Mesenchymal stem cell (in vitro differentiated cells and primary cell): Measurements from ENCODE around the gene SIGLEC9.

Source experiments
- DNase-seq: peaks from one replicate; pipeline ENCODE4 v3.0.0-alpha.2; 2013
- H2AFZ ChIP-seq: one replicate; pipeline ENCODE4 v1.6.1; 2013; ENCODE audit warnings: low read depth, mild to moderate bottlenecking, control low read depth, inconsistent platforms, low read length, moderate library complexity
- H2AK5ac ChIP-seq: 2 replicates; pipeline ENCODE4 v1.6.1; 2013; ENCODE audit warnings: low read length, moderate library complexity, mild to moderate bottlenecking, inconsistent platforms; ENCODE audit not compliant: severe bottlenecking
- H2BK120ac ChIP-seq: one replicate; pipeline ENCODE4 v1.6.1; 2013; ENCODE audit warnings: low read depth, mild to moderate bottlenecking, inconsistent platforms, low read length, moderate library complexity
- H2BK12ac ChIP-seq, 2 experiments: one replicate each; pipeline ENCODE4 v1.6.1; 2013; ENCODE audit warnings: inconsistent platforms in 2 of 2, low read length in 2 of 2, mild to moderate bottlenecking in 2 of 2, moderate library complexity in 2 of 2, control low read depth in 1 of 2
- H2BK15ac ChIP-seq: one replicate; pipeline ENCODE4 v1.6.1; 2013; ENCODE audit warnings: mild to moderate bottlenecking, low read depth, inconsistent platforms; ENCODE audit not compliant: poor library complexity, severe bottlenecking
- H2BK5ac ChIP-seq: 2 replicates; pipeline ENCODE4 v1.6.1; 2013; ENCODE audit warnings: low read depth, mild to moderate bottlenecking, low read length, control low read depth, inconsistent platforms; ENCODE audit not compliant: poor library complexity, severe bottlenecking
- H3K14ac ChIP-seq, 2 experiments: one replicate each; pipeline ENCODE4 v1.6.1; 2013; ENCODE audit warnings: inconsistent platforms in 2 of 2, low read length in 2 of 2, control low read depth in 1 of 2, mild to moderate bottlenecking in 1 of 2, moderate library complexity in 1 of 2
- H3K18ac ChIP-seq, 2 experiments: one replicate each; pipeline ENCODE4 v1.6.1; 2013; ENCODE audit warnings: inconsistent platforms in 2 of 2, low read length in 2 of 2, control low read depth in 1 of 2, low read depth in 1 of 2, mild to moderate bottlenecking in 1 of 2
- H3K23ac ChIP-seq, 2 experiments: one replicate each; pipeline ENCODE4 v1.6.1; 2013; ENCODE audit warnings: inconsistent platforms in 2 of 2, low read length in 2 of 2, mild to moderate bottlenecking in 2 of 2, moderate library complexity in 2 of 2, control low read depth in 1 of 2
- H3K27ac ChIP-seq: 2 replicates; pipeline ENCODE4 v1.5.1; 2013; ENCODE audit warnings: mild to moderate bottlenecking, moderate library complexity, low read length, control low read depth, inconsistent platforms; ENCODE audit not compliant: poor library complexity, severe bottlenecking
- H3K27me3 ChIP-seq, 2 experiments: 2 replicates each; pipeline versions ENCODE4 v1.6.1 to v1.7.0; 2013; ENCODE audit warnings: low read length in 2 of 2, mild to moderate bottlenecking in 2 of 2, moderate library complexity in 2 of 2, control low read depth in 1 of 2, inconsistent platforms in 1 of 2; ENCODE audit not compliant: control insufficient read depth in 1 of 2, insufficient read depth in 1 of 2
- H3K36me3 ChIP-seq, 2 experiments: 2 replicates each; pipeline versions ENCODE4 v1.6.1 to v1.7.0; 2013; ENCODE audit warnings: low read length in 2 of 2, control low read depth in 1 of 2, inconsistent platforms in 1 of 2, low read depth in 1 of 2, mild to moderate bottlenecking in 1 of 2; ENCODE audit not compliant: insufficient read depth in 2 of 2, control insufficient read depth in 1 of 2
- H3K4ac ChIP-seq, 2 experiments: one replicate each; pipeline ENCODE4 v1.6.1; 2013; ENCODE audit warnings: inconsistent platforms in 2 of 2, low read length in 2 of 2, mild to moderate bottlenecking in 2 of 2, moderate library complexity in 2 of 2, control low read depth in 1 of 2, low read depth in 1 of 2
- H3K4me1 ChIP-seq: 2 replicates; pipeline ENCODE4 v1.6.1; 2013; ENCODE audit warnings: low read depth, low read length, control low read depth; ENCODE audit not compliant: control insufficient read depth, insufficient read depth
- H3K4me2 ChIP-seq: 2 replicates; pipeline ENCODE4 v1.6.1; 2013; ENCODE audit warnings: low read length, mild to moderate bottlenecking, inconsistent platforms; ENCODE audit not compliant: poor library complexity, severe bottlenecking
- H3K4me3 ChIP-seq, 2 experiments: 2 replicates each; pipeline versions ENCODE4 v1.5.1 to v1.7.0; 2013; ENCODE audit warnings: low read length in 2 of 2, mild to moderate bottlenecking in 2 of 2, control low read depth in 1 of 2, low read depth in 1 of 2; ENCODE audit not compliant: insufficient read depth in 1 of 2
- H3K79me1 ChIP-seq: replicated peaks from 2 replicates; pipeline ENCODE4 v1.6.1; 2013; ENCODE audit warnings: mild to moderate bottlenecking, control low read depth, low read length, inconsistent platforms; ENCODE audit not compliant: poor library complexity, severe bottlenecking
- H3K9ac ChIP-seq: 2 replicates; pipeline ENCODE4 v1.7.0; 2013; ENCODE audit warnings: mild to moderate bottlenecking, low read length, moderate library complexity
- H3K9me3 ChIP-seq: 2 replicates; pipeline ENCODE4 v1.7.0; 2013; ENCODE audit warnings: mild to moderate bottlenecking, low read length; ENCODE audit not compliant: control insufficient read depth
- H4K8ac ChIP-seq: one replicate; pipeline ENCODE4 v1.6.1; 2013; ENCODE audit warnings: inconsistent platforms, mild to moderate bottlenecking, low read length, moderate library complexity
- H4K91ac ChIP-seq: one replicate; pipeline ENCODE4 v1.6.1; 2013; ENCODE audit warnings: mild to moderate bottlenecking, low read length, inconsistent platforms
- WGBS: methylation state at CpG from one replicate; pipeline ENCODE4 v1.1.7; 2013; ENCODE audit warnings: mixed read lengths; 5-methylcytosine and 5-hydroxymethylcytosine counted together

Gene SIGLEC9

DNA sequence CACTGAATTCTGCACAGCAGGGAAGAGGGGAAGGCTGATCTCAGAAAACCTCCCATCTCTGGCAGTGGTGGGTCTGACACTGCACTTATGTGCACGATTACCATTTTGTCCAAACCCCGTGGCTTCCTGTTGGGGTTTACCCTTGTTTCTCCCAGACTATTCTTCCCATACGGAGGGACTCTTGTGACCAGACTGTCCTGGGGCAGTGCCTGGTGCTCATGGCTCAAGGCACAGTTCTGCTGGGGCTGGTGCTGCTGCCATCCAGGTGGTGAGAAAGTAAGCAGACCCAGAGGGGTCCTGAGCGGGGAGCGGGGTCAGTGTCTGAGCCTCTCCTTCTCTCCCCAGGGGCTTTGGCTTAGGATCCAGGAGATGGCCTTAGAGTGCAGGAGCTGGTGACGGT is 5.1 kb upstream of the SIGLEC9 start:
- Histone ChIP-seq H3K4ac (no peak overlapping the region), H3K23ac (no peak overlapping the region), H3K14ac (no peak overlapping the region), H3K4me3 (no peak overlapping the region), H3K9me3 (no peaks in the 10 kb centered on the region), H3K79me1 (no peaks in the 10 kb centered on the region), H3K9ac (peak overlapping the region; percentile 7), H2BK5ac (no peak overlapping the region), H3K36me3 (no peaks in the 10 kb centered on the region), H2AK5ac (no peak overlapping the region), H3K18ac (peak overlapping the region in 1 of 2 experiments; percentile 19), H4K91ac (no peak overlapping the region), H2BK15ac (no peak overlapping the region), H3K4me2 (no peak overlapping the region), H2BK120ac (no peak overlapping the region), H3K27me3 (peaks cover 0 to 22% of the 10 kb centered on the region in 2 experiments), H3K27ac (no peak overlapping the region), H3K4me1 (no peaks in the 10 kb centered on the region), H4K8ac (no peak overlapping the region), H2BK12ac (peak overlapping the region in 1 of 2 experiments; percentile 18), H2AFZ (no peak overlapping the region)
- WGBS, result 87% methylated on average over 6 of the region's 6 CpGs
- DNase-seq, result no peak

DNA sequence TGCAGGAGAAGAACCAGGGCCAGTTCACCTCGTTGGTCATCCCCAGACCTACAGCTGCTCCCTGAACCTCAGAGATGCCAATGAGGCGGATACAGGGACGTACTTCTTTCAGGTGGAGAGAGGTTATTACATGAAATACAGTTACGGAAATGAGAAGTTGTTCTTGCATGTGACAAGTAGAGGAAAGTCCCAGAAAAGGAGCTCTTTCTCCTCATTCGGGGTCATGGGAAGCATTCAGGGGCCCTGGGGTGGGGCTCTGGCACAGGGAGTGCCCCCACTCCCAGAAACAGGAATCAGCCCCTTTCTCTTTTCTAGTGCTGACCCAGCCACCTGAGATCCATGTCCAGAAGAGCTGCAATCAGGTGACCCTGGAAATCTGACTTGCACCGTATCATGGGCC is 4.5 kb upstream of the SIGLEC9 start:
- Histone ChIP-seq H3K4me2 (no peak overlapping the region), H3K79me1 (no peaks in the 10 kb centered on the region), H2BK120ac (no peak overlapping the region), H4K8ac (no peak overlapping the region), H3K18ac (no peak overlapping the region), H2AFZ (no peak overlapping the region), H2BK12ac (peak overlapping the region in 1 of 2 experiments; percentile 18), H3K27ac (no peak overlapping the region), H2BK15ac (no peak overlapping the region), H3K36me3 (no peaks in the 10 kb centered on the region), H3K4ac (no peak overlapping the region), H3K23ac (no peak overlapping the region), H4K91ac (no peak overlapping the region), H3K27me3 (peaks cover 0 to 21% of the 10 kb centered on the region in 2 experiments), H3K4me1 (no peaks in the 10 kb centered on the region), H3K4me3 (no peak overlapping the region), H2BK5ac (no peak overlapping the region), H3K9me3 (no peaks in the 10 kb centered on the region), H3K14ac (no peak overlapping the region), H2AK5ac (no peak overlapping the region), H3K9ac (no peak overlapping the region)
- no peak for DNase-seq
- WGBS, result 83% methylated on average over 6 of the region's 6 CpGs

DNA sequence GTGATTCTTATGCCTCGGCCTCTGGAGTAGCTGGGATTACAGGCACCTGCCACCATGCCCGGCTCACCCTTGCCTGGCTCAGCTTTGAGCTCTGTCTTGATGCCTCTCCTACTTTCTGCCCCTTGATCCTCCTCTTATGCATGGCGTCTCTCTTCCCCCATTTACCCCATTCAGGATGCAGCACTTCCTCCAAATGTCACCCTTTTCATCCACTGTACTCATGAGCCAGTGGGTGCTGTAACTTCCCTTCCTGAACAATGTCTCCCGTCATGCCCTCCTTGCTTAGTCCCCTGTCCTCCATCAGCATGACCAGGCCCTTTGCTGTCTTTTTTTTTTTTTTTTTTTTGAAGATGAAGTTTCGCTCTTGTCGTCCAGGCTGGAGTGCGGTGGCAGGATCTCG is 3.4 kb upstream of the SIGLEC9 start:
- 92% methylated on average over 8 of the region's 8 CpGs for WGBS
- Histone ChIP-seq H3K27ac (no peak overlapping the region), H2BK12ac (no peak overlapping the region)

GRCh38 chr19:51122112-51122981 is 2.4 kb upstream of the SIGLEC9 start:
- H2BK12ac ChIP-seq, result peak overlapping the region in 1 of 2 experiments; percentile 84
- WGBS, result 84% methylated on average over 21 of the region's 22 CpGs
- DNase-seq, result peak; percentile 48
- H3K14ac ChIP-seq, result no peak overlapping the region
- no peak overlapping the region for H3K27ac ChIP-seq
- H4K91ac ChIP-seq, result peak overlapping the region; percentile 36
- no peak overlapping the region for H2AFZ ChIP-seq
- no peaks in the 10 kb centered on the region for H3K79me1 ChIP-seq
- H3K36me3 ChIP-seq, result no peaks in the 10 kb centered on the region
- H3K27me3 ChIP-seq, result peaks cover 0 to 2% of the 10 kb centered on the region in 2 experiments
- H2BK120ac ChIP-seq, result no peak overlapping the region
- H3K4me3 ChIP-seq, result peak overlapping the region in 1 of 2 experiments; percentile 37
- no peaks in the 10 kb centered on the region for H3K9me3 ChIP-seq
- peak overlapping the region; percentile 54 to 69 for H3K4ac ChIP-seq
- H3K9ac ChIP-seq, result peak overlapping the region; percentile 82
- H4K8ac ChIP-seq, result peak overlapping the region; percentile 27
- no peak overlapping the region for H2BK5ac ChIP-seq
- H3K18ac ChIP-seq, result peak overlapping the region; percentile 1 to 5
- no peak overlapping the region for H2BK15ac ChIP-seq
- H3K23ac ChIP-seq, result no peak overlapping the region
- no peaks in the 10 kb centered on the region for H3K4me1 ChIP-seq
- H3K4me2 ChIP-seq, result no peak overlapping the region
- H2AK5ac ChIP-seq, result no peak overlapping the region

More for the DNA sequence above, 3.4 kb upstream of the SIGLEC9 start:
- Histone ChIP-seq H3K27me3 (peaks cover 0 to 12% of the 10 kb centered on the region in 2 experiments), H3K9me3 (no peaks in the 10 kb centered on the region), H3K36me3 (no peaks in the 10 kb centered on the region), H2BK15ac (no peak overlapping the region), H2AFZ (no peak overlapping the region), H3K4ac (no peak overlapping the region), H2BK5ac (no peak overlapping the region), H3K4me3 (no peak overlapping the region), H3K79me1 (no peaks in the 10 kb centered on the region), H4K8ac (no peak overlapping the region), H3K4me2 (no peak overlapping the region), H2AK5ac (no peak overlapping the region), H3K9ac (no peak overlapping the region), H3K23ac (no peak overlapping the region), H3K18ac (no peak overlapping the region), H3K14ac (no peak overlapping the region), H4K91ac (no peak overlapping the region), H3K4me1 (no peaks in the 10 kb centered on the region), H2BK120ac (no peak overlapping the region)
- no peak for DNase-seq
